ENCODE measurements around the gene BAIAP2L2. TPM values are rescaled to one million over a fixed set of nuclear protein-coding genes. Genes with fewer than 3 reads are reported as not detected.
A peak's percentile ranks its signal among the peaks of the same experiment; 100 is the strongest.

BAIAP2L2 gene
- total RNA-seq, 1 experiment from 2014 or later: 2.3 TPM

GRCh38 chr22:38066381-38067027 lies 44.0 kb downstream of the BAIAP2L2 start:
- Histone ChIP-seq H3K79me1 (ENCODE audit: insufficient read depth, low read depth, low read length, poor library complexity, severe bottlenecking) (no peaks in the 10 kb centered on the region), H2BK15ac (ENCODE audit: low read depth, low read length) (no peak overlapping the region), H3K27me3 (ENCODE audit: insufficient read depth, low read length) (no peaks in the 10 kb centered on the region), H4K5ac (ENCODE audit: insufficient read length, low read depth, low read length) (no peak overlapping the region), H2BK12ac (ENCODE audit: insufficient read length, low read depth, low read length) (no peak overlapping the region), H3T11ph (ENCODE audit: low read length) (no peak overlapping the region), H3K4me2 (ENCODE audit: insufficient read depth, insufficient read length, low read length) (no peak overlapping the region), H3K79me2 (ENCODE audit: insufficient read depth, low read length) (no peaks in the 10 kb centered on the region), H3K9ac (ENCODE audit: extremely low read depth, insufficient read length, low read length) (no peak overlapping the region), H3K23ac (ENCODE audit: insufficient read length, low read depth, low read length) (no peak overlapping the region), H3K18ac (ENCODE audit: insufficient read length, low read depth, low read length) (no peak overlapping the region), H3K4me1 (ENCODE audit: insufficient read depth, low read length) (no peaks in the 10 kb centered on the region), H2AK5ac (ENCODE audit: insufficient read length, low read length) (no peak overlapping the region), H2BK5ac (ENCODE audit: insufficient read length, low read length) (no peak overlapping the region), H3K14ac (ENCODE audit: insufficient read depth, low read length) (no peak overlapping the region), H3K9me3 (ENCODE audit: control insufficient read depth, low read depth, low read length) (no peaks in the 10 kb centered on the region), H4K20me1 (ENCODE audit: control insufficient read depth, insufficient read depth, insufficient read length) (no peaks in the 10 kb centered on the region), H3K27ac (ENCODE audit: insufficient read length, low read depth, low read length) (no peak overlapping the region), H2BK120ac (ENCODE audit: low read depth, low read length, poor library complexity, severe bottlenecking) (no peak overlapping the region), H3K56ac (ENCODE audit: insufficient read length, low read depth, low read length) (no peak overlapping the region), H2BK20ac (ENCODE audit: low read depth, low read length, poor library complexity, severe bottlenecking) (no peak overlapping the region), H3K4ac (ENCODE audit: low read depth, low read length) (no peak overlapping the region), H2AFZ (ENCODE audit: low read length) (no peak overlapping the region), H4K91ac (ENCODE audit: insufficient read length, low read depth, low read length) (no peak overlapping the region), H4K8ac (replicated peaks; ENCODE audit: insufficient read length, low read depth, low read length) (no peak overlapping the region), H3K23me2 (ENCODE audit: insufficient read length, low read depth, low read length, poor library complexity, severe bottlenecking) (no peaks in the 10 kb centered on the region)
- peaks cover 10 to 70% (median 61%) of the 10 kb centered on the region in 3 experiments for H3K36me3 Mint-ChIP-seq (ENCODE audit: insufficient read depth in 1 of 3, low read depth in 3 of 3)
- no CpG with 5 or more reads among the region's 13 CpGs for WGBS (ENCODE audit: extremely low coverage, insufficient read length, low lambda C conversion rate)
- TF ChIP-seq CTCF (conservative IDR thresholded peaks at IDR 0.05): no peak
- no peaks in the 10 kb centered on the region for H3K27me3 Mint-ChIP-seq (ENCODE audit: low read depth)
- peaks cover 0 to 4% of the 10 kb centered on the region in 2 experiments; a peak in 1 of 4 replicates for H3K4me1 Mint-ChIP-seq
- DNase-seq: no peak
- peak overlapping the region in 1 of 3 experiments; percentile 78; a peak in 1 of 7 replicates for H3K27ac Mint-ChIP-seq
- H3K9me3 Mint-ChIP-seq: no peaks in the 10 kb centered on the region
- H3K4me3 Mint-ChIP-seq: no peak overlapping the region

Measured in H9 (cell line).